Stimulated activated CD4-positive, alpha-beta T cell treated with anti-CD3 and anti-CD28 coated beads, TNF-alpha, amount 100 ng/mL, for 48 hours (primary cell): ENCODE data around the gene PTK7.
"Not testable (repeated sequence)": the region's sequence is repeated elsewhere in the genome, so short reads cannot be mapped to it uniquely, and the experiment has no call there.

Experiments used
- DNase-seq, 3 donors: peaks; one replicate each; pipeline ENCODE4 v3.0.0-alpha.2; 2020; ENCODE audit warnings: low read depth in 3 of 3

The PTK7 gene

DNA sequence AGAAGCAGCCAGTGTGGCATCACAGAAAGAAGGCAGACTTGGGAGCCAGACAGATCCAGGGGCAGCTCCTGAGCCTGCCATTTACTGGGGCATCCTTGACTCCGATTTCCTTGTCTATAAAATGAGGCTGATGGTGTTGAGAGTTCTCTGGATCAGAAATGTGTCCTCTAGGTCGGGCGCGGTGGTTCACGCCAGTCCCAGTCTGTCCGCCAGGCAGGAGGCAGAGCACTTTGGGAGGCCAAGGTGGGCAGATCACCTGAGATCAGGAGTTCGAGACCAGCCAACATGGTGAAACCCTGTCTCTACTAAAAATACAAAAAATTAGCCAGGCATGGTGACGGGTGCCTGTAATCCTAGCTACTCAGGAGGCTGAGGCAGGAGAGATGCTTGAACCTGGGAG lies 41.4 kb downstream of the PTK7 start:
- DNase-seq: not testable (repeated sequence)

GRCh38 chr6:43119482-43119881 lies 43.4 kb downstream of the PTK7 start:
- no peak for DNase-seq

DNA sequence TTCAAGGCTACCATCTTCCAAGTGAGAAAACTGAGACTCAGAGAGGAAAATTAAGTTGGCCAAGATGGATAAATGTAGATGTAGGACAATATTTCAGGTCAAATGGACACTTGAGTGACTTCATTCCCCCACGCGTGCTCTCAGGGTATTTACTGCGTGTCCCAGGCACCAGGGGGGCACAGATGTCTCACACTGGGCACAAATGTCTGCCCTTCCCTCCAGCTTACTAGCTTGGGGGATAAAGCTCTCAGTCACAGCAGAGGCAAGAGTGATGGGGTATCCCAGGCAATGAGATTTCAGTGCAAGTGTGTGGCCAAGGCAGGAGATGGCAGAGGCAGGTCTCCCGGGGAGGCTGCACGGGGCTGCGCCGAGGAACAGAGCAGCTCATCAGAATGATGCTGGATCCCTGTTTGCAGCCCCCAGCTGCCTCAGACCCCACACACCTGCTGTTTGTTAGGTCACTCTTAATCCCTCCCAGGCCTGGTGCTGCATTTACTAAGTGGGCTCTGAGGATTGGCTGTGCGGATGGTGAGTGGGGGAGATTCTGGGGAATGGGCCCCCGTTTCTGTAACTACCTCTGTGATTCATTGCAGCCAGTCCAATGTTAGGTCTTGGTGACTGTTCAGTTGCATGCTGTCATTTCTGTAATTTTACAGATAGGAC lies 44.1 kb downstream of the PTK7 start:
- DNase-seq: no peak

GRCh38 chr6:43120944-43121913 lies 45.1 kb downstream of the PTK7 start:
- DNase-seq: no peak

GRCh38 chr6:43122146-43122545 lies 46.0 kb downstream of the PTK7 start:
- DNase-seq: no peak

DNA sequence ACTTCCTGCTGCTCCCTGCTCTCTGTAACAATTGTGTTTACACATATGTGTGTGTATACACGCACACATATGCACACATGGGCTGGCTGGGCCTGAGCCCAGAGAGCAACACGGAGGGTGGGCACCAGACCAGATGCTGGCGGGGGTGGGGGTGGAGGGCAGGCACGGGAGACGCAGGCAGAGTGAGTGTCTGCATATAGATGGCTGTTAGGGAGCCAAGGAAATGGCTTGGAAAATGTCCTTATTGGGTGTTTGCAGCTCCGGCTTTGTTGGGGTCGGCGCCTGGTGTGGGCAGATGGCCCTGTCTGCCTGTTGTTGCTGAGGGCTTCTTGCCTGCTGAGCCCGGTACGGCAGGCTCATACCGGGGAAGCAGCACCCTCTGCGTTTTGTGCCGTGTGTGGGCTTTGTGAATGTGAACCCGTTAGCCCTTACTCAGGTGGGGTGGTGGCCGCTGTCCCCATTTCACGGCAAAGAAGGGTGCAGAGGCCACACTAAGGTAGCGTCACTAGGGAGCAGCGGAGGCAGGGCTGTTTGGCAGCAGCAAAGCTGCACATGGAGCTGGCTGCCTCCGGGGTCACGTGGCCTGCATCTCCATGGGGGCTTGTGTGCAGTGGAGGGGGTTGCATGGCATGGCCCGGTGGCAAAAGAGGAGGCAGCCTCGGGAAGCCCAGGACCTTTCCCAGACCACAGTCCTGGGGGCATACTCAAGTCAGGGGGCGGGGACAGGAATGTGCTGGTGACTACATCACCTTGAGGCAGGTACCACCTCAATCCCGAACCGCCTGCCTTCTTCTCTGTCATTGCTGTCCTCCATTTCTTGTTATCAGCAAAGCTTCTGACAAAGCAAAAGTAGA lies 47.6 kb downstream of the PTK7 start:
- no peak for DNase-seq

- no peak for DNase-seq
Observed at GRCh38 chr6:43124481-43124880, 48.4 kb downstream of the PTK7 start.

DNA sequence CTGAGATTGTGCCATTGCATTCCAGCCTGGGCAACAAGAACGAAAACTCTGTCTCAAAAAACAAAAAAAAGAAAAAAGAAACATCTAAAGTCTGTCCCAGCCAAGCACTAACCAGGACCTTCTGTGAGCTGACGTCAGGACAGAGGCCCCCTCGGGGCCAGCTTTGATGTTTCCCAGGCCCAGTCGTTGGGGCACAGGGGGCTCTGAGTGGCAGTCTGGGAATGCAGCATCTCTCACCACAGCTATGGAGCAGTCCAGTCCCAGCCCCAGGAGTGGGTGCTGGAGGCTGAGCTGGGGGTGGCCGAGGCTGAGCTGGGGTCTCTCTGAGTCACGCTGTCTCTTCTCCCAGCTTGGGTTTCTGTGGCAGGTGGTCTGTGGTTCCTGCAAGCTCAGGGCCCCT lies 49.0 kb downstream of the PTK7 start:
- no peak for DNase-seq

GRCh38 chr6:43125555-43125954 lies 49.4 kb downstream of the PTK7 start:
- no peak for DNase-seq

DNA sequence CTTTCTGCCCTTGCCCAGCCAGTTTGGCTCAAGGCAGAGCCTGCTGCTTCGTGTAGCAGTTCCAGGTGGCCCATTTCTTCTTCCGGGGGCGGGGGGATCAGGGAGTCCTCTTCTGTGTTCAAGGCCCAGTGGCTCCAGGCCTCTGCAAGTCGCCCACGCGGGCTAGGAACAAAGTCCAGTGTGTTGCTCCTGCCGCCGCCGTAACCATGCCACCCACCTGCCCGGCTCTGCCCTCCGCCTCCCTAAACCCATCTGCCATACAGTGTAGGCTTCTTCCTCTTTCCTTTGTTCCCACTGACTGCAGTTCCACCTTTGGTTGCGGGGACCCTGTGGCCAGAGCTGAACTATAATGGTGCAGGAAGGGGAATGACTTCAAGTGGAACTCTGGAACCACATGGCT lies 51.1 kb downstream of the PTK7 start:
- DNase-seq: no peak

DNA sequence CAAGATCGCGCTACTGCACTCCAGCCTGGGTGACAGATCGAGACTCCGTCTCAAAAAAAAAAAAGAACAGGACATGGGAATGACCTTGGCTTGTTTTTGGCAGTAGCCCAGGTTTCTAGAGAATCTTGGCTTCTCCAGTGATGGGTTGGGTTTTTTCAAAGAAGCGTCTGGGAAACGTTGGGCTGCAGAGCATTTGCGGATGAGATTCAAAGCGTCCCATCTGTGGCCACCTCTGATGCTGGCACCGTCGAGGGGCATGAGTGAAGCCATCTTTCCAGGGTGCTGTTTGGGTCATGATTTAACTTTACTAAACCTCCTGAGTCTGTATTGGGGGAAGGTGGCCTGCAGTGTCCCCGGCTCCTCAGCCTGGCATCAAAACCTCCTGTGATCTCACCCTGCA lies 51.8 kb downstream of the PTK7 start:
- DNase-seq: no peak

DNA sequence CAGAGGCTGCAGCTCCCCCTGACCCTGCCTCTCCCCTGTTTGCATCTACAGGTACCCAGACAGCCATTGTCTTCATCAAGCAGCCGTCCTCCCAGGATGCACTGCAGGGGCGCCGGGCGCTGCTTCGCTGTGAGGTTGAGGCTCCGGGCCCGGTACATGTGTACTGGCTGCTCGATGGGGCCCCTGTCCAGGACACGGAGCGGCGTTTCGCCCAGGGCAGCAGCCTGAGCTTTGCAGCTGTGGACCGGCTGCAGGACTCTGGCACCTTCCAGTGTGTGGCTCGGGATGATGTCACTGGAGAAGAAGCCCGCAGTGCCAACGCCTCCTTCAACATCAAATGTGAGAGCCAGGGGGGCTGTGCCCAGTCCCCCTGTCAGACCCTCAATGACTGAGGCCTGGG lies 52.8 kb downstream of the PTK7 start:
- no peak for DNase-seq

DNA sequence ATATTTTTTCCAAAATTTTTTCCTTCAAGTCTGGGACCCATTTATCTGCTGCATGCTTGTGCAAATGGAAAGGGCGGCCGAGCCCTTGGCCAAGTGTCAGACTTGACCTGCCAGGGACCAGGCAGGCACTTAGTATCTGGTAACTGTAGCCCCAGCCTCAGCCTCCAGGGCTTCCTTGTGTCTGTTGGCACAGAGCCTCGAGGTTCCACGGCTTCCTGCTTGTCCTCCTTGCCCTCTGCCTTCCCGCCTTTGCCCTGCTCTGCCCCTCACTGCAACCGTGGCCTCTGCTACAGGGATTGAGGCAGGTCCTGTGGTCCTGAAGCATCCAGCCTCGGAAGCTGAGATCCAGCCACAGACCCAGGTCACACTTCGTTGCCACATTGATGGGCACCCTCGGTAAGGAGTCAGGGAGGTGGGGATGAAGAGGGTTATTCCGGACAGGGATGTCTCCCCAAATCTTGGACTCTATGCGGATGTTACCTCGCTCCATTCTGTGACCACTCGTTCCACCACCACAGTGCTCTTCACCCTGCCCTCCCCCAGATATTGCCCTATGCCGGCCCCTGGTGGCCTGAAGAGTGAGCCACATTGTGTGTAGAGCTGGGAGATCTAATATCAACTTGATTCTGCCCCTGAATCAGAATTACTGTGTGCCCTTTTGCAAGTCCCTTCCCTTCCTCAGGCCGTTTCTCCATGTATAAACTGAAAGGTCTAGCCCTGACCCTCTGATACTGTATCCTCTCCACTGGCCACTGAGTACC lies 53.5 kb downstream of the PTK7 start:
- no peak for DNase-seq

- DNase-seq: no peak
Observed at GRCh38 chr6:43130429-43130828, 54.3 kb downstream of the PTK7 start.

DNA sequence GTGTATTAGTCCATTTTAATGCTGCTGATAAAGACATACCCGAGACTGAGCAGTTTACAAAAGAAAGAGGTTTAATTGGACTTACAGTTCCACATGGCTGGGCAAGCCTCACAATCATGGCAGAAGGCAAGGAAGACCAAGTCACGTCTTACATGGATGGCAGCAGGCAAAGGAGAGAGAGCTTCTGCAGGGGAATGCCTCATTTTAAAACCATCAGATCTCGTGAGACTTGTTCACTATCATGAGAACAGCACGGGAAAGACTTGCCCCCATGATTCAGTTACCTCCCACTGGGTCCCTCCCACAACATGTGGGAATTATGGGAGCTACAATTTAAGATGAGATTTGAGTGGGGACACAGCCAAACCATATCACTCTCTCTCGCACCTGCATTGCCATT lies 55.3 kb downstream of the PTK7 start:
- DNase-seq: not testable (repeated sequence)

GRCh38 chr6:43138267-43138666 lies 62.2 kb downstream of the PTK7 start:
- no peak for DNase-seq

DNA sequence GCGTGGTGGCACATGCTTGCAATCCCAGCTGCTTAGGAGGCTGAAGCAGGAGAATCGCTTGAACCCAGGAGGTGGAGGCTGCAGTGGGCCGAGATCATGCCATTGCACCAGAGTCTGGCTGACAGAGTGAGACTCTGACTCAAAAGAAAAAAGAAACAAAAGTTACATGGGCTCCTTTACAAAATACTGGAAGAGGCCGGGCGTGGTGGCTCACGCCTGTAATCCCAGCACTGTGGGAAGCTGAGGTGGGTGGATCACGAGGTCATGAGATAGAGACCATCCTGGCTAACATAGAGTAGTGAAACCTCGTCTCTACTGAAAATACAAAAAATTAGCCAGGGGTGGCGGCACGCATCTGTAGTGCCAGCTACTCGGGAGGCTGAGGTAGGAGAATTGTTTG lies 63.9 kb downstream of the PTK7 start:
- not testable (repeated sequence) for DNase-seq

DNA sequence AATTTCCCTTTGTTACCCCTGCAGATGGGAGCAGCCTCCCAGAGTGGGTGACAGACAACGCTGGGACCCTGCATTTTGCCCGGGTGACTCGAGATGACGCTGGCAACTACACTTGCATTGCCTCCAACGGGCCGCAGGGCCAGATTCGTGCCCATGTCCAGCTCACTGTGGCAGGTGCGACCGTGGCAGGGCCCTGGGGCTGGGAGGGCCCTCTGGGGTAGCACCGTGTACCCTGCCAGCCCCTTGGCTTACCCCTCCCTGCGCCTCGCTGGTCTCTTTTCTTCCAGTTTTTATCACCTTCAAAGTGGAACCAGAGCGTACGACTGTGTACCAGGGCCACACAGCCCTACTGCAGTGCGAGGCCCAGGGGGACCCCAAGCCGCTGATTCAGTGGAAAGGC lies 65.5 kb downstream of the PTK7 start:
- no peak for DNase-seq

- DNase-seq: no peak
Observed at GRCh38 chr6:43142101-43142500, 66.0 kb downstream of the PTK7 start.

GRCh38 chr6:43143235-43144128 lies 67.4 kb downstream of the PTK7 start:
- peak; percentile 56 to 66 (median 61) for DNase-seq
